8988T (cell line): ENCODE measurements around the gene DNPH1.

Experiments used
- DNase-seq: peaks from one replicate; pipeline ENCODE4 v3.0.0; 2011

The DNPH1 gene

GRCh38 chr6:43243664-43244321 lies 14.5 kb upstream of the DNPH1 start:
- no peak for DNase-seq

GRCh38 chr6:43242908-43243663 lies 13.8 kb upstream of the DNPH1 start, which contains the start of gene TTBK1:
Gene TTBK1, plus strand, starts transcription at chr6:43243481. Its CDS starts 3,180 bp downstream, at chr6:43246661.
- no peak for DNase-seq

DNA sequence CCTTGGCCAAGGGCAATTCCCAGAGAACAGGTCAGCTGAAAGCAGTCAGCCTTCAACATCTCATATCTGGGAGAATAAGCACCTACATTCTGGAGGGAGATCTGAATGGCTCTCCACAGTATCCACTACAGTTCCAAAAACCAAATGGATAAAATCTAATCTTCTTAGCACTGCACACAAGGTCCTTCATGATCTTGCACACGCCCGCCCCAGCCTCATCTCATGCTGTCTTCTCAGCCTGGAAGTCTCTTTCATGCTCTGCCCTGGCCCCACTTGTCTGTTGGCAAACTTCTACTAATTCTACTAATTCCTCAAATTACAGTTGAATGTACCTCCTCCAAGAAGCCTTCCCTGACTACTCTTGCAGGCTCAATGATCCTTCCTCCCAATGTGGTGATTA lies 12.2 kb upstream of the DNPH1 start:
- no peak for DNase-seq

DNA sequence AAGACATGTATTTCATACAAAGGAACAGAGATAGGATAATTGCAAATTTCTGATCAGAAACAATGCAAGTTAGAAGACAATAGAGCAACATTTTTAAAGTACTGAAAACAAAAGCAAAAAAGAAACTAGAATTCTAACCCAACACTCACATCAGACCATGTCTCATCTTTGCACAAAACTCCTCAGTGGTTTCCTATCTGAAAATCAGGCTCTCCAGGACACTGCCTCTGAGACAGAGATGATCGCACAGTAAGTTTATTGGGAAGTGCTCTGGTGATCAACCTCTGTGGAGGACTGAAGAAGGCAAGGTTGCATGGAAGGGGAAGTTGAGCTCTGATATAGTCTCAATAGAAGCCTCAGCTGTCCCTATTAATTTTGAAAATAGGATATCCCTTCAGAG lies 11.7 kb upstream of the DNPH1 start:
- no peak for DNase-seq

DNA sequence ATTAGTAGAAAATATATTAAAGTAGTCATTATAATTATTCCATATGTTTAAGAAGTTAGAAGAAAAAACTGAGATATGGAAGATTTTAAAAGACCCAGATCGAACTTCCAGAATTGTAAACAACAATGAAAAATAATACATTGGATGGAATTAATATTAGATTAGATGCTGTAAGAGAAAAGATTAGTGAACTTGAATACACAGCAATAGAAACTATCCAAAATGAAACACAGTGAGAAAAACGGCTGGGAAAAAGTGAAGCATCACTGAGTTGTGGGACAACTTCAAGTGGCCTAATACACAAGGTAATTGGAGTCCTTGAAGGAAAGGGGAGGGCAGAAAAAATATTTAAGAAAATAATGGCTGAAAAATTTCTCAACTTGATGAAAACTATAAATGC lies 9.8 kb upstream of the DNPH1 start:
- no peak for DNase-seq

DNA sequence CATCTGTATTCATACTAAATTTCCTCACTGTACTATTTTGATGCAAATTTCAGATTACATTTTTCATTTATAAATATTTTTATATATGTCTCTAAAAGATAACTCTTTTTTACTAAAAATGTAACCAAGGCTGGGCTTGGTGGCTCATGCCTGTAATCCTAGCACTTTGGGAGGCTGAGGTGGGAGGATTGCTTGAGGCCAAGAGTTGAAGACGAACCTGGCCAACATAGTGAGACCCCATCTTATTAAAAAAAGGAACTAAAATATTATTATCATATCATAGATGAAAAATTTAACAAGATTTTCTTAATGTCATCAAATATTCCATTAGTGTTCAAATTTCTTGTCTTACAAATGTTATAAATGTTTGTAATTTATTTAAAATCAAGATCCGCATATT lies 6.6 kb upstream of the DNPH1 start:
- no peak for DNase-seq

DNA sequence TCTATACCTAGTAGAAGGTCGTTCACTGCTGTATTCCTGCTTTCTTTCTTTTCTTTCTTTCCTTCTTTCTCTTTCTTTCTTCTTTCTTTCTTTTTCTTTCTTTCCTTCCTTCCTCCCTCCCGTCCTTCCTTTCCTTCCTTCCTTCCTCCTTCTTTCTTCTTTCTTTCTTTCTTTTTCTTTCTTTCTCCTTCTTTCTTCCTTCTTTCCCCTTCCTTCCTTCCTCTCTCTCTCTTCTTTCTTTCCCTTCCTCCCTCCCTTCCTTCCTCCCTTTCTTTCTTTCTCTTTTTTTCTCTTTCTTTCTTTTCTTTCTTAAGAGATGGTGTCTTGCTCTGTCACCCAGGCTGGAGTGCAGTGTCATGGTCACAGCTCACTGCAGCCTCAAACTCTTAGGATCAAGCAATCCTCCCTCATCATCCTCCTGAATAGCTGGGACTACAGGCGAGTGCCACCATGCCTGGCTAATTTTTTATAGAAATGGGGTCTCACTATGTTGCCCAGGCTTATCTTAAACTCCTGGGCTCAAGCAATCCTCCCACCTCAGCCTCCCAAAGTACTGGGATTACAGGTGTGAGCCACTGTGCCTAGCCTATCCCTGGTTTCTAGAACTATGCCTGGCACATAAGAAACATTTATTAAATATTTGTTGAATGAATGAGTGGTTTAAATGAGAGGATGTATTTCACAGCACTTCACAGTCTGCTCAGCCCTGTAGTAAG lies 2.6 kb upstream of the DNPH1 start:
- no peak for DNase-seq

- DNase-seq: no peak
Measured at GRCh38 chr6:43231053-43231452, 1.8 kb upstream of the DNPH1 start.

- no peak for DNase-seq
Measured at GRCh38 chr6:43229803-43230620, 731 bp upstream of the DNPH1 start.

- DNase-seq: no peak
Measured at GRCh38 chr6:43226192-43226851, 3.0 kb downstream of the DNPH1 start.

- no peak for DNase-seq
Measured at GRCh38 chr6:43223175-43223574, 6.1 kb downstream of the DNPH1 start.

DNA sequence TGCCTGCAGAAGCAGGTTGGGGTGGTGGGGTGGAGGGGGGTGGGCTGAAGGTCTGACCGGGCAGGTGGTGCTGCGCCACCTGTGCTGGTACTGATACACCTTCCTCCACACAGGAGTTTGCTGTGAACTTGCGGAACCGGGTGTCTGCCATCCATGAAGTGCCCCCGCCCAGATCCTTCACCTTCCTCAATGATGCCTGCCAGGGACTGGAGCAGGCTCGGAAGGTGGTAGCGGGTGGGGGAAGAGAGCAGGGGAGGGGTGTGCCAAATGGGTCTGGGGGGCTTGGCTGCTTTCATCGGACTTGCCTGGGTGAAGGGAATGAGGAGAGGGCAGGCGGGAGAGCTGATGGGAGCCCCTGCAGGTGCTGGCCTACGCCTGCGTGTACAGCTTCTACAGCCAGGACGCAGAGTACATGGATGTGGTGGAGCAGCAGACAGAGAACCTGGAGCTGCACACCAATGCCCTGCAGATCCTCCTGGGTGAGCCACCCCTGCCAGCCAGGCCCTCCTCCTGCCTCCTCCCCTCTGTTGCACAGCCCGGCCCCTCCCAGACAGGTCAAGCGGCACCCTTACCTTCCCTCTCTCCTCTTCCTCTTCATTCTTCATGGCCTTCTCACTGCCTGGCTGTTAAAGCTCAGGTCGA lies 6.7 kb downstream of the DNPH1 start:
- DNase-seq: no peak

DNA sequence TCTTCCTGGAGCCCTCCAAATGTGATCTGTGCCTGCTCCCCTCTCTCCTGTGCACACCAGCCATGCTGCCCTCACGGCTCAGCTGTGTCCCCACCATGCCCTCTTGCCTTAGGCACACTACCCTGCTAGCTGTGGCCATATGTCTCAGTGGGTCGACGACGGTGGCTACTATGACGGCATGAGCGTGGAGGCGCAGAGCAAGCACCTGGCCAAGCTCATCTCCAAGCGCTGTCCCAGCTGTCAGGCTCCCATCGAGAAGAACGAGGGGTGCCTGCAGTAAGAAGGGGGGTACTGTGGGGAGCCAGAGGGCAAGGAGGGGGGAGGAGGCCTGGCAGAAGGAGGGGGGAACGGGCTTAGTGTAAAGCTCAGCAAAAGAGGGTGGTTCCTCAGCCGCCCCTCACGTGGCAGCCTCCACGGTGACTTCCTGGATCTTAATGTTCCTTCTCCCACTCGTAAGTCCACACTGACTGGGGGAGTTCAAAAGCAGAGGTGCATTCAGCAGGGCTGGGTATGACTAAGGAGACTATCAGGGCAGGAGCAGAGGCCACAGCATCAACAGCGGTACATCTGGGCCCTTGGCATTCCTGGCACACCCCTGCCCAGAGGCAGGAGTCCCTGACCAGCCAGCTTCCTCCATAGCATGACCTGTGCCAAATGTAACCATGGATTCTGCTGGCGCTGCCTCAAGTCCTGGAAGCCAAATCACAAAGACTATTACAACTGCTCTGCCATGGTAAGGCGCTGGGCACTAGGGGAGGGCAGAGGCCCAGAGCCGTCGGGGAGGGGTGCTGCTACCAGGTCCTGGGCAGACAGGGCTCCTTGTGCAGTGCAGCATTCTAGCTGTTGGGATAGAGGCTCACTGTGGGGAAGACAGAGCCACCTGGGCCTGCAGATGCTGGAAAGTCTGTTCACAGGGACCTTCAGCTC lies 8.0 kb downstream of the DNPH1 start:
- DNase-seq: no peak

- no peak for DNase-seq
Measured at GRCh38 chr6:43220439-43220951, 8.8 kb downstream of the DNPH1 start.

DNA sequence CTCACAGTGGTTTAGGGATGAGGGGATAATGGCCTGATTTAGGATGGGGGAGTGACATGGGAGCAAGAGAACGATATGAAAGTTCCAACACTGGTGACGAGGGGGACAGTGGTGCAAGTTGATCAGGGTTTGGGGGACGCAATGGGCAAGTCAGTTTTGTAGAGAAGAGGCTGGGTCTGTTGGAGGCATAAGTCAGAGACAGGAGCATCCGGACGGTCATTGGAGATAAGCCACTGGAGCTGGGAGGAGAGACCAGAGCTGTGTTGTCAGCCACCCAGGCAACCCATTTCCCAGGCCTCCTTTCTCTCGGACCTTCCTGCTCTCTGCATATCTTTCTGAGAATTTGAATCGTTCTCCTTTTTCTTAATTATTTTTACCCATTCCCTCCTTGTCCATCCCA lies 9.5 kb downstream of the DNPH1 start:
- DNase-seq: no peak

- DNase-seq: no peak
Measured at GRCh38 chr6:43219119-43219518, 10.2 kb downstream of the DNPH1 start.

GRCh38 chr6:43217351-43217750 lies 11.9 kb downstream of the DNPH1 start:
- DNase-seq: no peak

DNA sequence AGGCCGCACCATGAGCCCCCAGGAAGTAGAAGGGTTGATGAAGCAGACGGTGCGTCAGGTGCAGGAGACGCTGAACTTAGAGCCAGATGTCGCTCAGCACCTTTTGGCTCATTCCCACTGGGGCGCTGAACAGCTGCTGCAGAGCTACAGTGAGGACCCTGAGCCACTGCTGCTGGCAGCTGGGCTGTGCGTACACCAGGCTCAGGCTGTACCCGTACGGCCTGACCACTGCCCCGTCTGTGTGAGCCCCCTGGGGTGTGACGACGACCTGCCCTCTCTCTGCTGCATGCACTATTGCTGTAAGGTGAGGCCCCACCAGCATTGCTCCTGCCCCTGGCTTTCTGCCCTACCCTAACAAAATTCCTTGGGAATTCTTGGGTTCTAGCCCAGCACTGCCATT lies 13.1 kb downstream of the DNPH1 start:
- no peak for DNase-seq

DNA sequence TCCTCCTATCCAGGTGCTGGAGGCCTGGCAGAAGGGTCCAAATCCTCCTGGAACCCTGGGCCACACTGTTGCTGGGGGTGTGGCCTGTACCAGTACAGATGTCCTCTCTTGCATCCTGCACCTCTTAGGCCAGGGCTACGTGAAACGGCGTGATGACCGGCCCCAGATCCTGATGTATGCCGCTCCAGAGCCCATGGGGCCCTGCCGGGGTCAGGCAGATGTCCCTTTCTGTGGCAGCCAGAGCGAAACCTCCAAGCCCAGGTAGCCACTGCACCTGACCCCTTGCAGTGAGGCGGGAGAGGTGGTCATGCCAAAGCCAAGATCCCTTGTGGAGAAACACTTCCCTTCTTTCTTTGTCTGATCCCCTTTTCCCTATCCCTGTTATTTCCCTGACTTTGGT lies 14.2 kb downstream of the DNPH1 start:
- no peak for DNase-seq

DNA sequence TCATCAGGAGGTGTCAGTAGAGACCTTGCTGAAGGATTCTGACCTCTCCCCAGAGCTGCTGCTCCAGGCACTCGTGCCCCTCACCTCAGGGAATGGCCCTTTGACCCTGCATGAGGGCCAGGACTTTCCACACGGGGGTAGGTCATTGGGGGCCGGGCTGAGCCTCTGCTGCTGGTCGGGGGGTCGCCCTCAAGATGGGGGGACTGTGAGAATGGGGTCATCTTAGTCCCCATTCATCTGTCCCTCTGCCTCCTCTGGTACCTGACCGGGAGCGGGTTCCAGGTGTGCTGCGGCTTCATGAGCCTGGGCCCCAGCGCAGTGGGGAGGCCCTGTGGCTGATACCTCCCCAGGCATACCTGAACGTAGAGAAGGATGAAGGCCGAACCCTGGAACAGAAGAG lies 15.8 kb downstream of the DNPH1 start:
- DNase-seq: no peak

GRCh38 chr6:43211955-43212354 lies 17.3 kb downstream of the DNPH1 start:
- DNase-seq: no peak
